Fibroblast of villous mesenchyme (primary cell): ENCODE results near the gene CEP120. TPM values are rescaled to one million over a fixed set of nuclear protein-coding genes. Genes with fewer than 3 reads are reported as not detected.
"Not testable (repeated sequence)": the region's sequence is repeated elsewhere in the genome, so short reads cannot be mapped to it uniquely, and the experiment has no call there.

Experiments
- DNase-seq: peaks from one replicate; pipeline ENCODE4 v3.0.0-alpha.2; 2010; ENCODE audit warnings: low read depth
- H3K4me3 ChIP-seq: 2 replicates; pipeline ENCODE4 v1.5.1; 2011; ENCODE audit warnings: low read depth, mild to moderate bottlenecking, low read length
- CTCF ChIP-seq: IDR thresholded peaks from 2 replicates; pipeline ENCODE4 v1.5.1; 2012; ENCODE audit warnings: low read depth, mild to moderate bottlenecking, low read length; ENCODE audit not compliant: insufficient read depth
- total RNA-seq: library from RNA; depleted of rRNA; stranded (reverse); fragments of >200 nt; gene quantifications from 2 replicates; pipeline ENCODE4 v1.2.3, GENCODE V29; 2012

The CEP120 gene
- total RNA-seq, 1 donor, result 24.2 TPM

DNA sequence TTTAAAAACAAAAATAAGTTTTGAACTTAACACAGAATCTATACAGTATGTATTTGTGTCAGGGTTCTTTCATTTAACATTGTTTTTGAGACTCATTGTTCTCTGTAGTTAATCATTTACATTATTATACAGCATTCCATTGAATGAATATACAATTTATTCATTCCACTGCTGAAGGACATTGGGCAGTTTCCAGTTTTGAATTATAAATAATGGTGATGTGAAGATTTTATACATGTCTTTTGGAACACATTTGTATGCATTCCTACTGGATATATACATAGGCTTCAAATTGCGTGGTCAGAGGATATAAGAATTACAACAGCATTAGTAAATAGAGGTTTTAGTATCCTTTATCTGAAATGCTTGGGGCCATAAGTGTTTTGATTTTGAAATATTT is 72.0 kb downstream of the CEP120 start:
- no peak for DNase-seq
- no peak for TF ChIP-seq CTCF
- no peak overlapping the region for H3K4me3 ChIP-seq

- no peak for TF ChIP-seq CTCF
- no peak for DNase-seq
- H3K4me3 ChIP-seq, result no peak overlapping the region
Measured at GRCh38 chr5:123350742-123351141, 72.5 kb downstream of the CEP120 start.

GRCh38 chr5:123344816-123345426 is 78.3 kb downstream of the CEP120 start:
- TF ChIP-seq CTCF, result peak; percentile 87
- peak; percentile 62 for DNase-seq
- no peak overlapping the region for H3K4me3 ChIP-seq

- DNase-seq, result no peak
- H3K4me3 ChIP-seq, result no peak overlapping the region
- no peak for TF ChIP-seq CTCF
Measured at GRCh38 chr5:123340928-123341327, 82.3 kb downstream of the CEP120 start.

DNA sequence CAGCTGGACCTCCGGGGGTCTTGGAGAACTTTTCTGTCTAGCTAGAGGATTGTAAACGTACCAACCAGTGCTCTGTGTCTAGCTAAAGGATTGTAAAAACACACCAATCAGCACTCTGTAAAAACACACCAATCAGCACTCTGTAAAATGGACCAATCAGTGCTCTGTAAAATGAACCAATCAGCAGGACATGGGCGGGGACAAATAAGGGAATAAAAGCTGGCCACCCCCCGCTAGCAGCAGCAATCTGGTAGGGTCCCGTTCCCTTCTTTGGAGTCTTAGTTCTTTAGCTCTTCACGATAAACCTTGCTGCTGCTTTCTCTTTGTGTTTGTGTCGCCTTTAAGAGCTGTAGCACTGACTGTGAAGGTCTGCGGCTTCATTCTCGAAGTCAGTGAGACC is 114.8 kb downstream of the CEP120 start:
- DNase-seq, H3K4me3 ChIP-seq: not testable (repeated sequence)

DNA sequence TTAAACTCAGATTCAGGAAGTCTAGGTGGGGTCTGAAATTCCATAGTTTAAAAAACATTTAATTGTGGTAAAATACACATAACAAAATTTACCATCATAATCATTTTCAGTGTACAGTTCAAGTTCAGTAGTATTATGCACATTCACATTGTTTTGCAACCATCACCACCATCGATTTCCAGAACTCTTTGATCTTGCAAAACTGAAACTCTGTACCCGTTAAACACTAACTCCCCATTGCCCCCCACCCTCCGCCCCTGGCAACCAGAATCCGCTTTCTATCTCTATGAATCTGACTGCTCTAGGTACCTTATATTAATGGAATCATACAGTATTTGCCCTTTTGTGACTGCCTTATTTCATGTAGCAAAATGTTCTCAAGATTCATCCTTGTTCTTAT is 117.5 kb downstream of the CEP120 start:
- DNase-seq, result no peak
- TF ChIP-seq CTCF, result no peak
- H3K4me3 ChIP-seq, result no peak overlapping the region

- no peak overlapping the region for H3K4me3 ChIP-seq
- DNase-seq, result no peak
- no peak for TF ChIP-seq CTCF
Measured at GRCh38 chr5:123304777-123305316, 118.4 kb downstream of the CEP120 start.
